Measurements from ENCODE around the gene VIPAS39.

The VIPAS39 gene

GRCh38 chr14:77457522-77458248 lies at the start of gene VIPAS39, which contains the start of gene AHSA1:
Gene VIPAS39 (minus strand): TSS chr14:77457601. CDS start chr14:77454102, 3,499 bp downstream.
Gene AHSA1 (plus strand): TSS chr14:77458093. CDS start chr14:77458190, 97 bp downstream.
- peak; percentile 98 for DNase-seq

GRCh38 chr14:77505031-77505430 lies 47.6 kb upstream of the VIPAS39 start:
- DNase-seq, result no peak

- no peak for DNase-seq
Measured at GRCh38 chr14:77503138-77503537, 45.7 kb upstream of the VIPAS39 start.

GRCh38 chr14:77502109-77502782 lies 44.8 kb upstream of the VIPAS39 start:
- DNase-seq, result no peak

GRCh38 chr14:77498984-77499527 lies 41.7 kb upstream of the VIPAS39 start:
- DNase-seq, result no peak

GRCh38 chr14:77498120-77498979 lies 40.9 kb upstream of the VIPAS39 start, which contains the start of gene ISM2:
Gene ISM2 (minus strand): TSS chr14:77498816. CDS start chr14:77498793, 23 bp downstream.
- DNase-seq, result peak; percentile 39

- DNase-seq, result no peak
Measured at GRCh38 chr14:77495334-77495733, 37.9 kb upstream of the VIPAS39 start.

- no peak for DNase-seq
Measured at GRCh38 chr14:77491056-77491455, 33.7 kb upstream of the VIPAS39 start.

- DNase-seq, result no peak
Measured at GRCh38 chr14:77490347-77490986, 33.1 kb upstream of the VIPAS39 start.

- no peak for DNase-seq
Measured at GRCh38 chr14:77489041-77489440, 31.6 kb upstream of the VIPAS39 start.

- no peak for DNase-seq
Measured at GRCh38 chr14:77488558-77488957, 31.2 kb upstream of the VIPAS39 start.

- DNase-seq, result no peak
Measured at GRCh38 chr14:77485901-77486678, 28.7 kb upstream of the VIPAS39 start.

- DNase-seq, result no peak
Measured at GRCh38 chr14:77485256-77485655, 27.9 kb upstream of the VIPAS39 start.

- DNase-seq, result no peak
Measured at GRCh38 chr14:77482422-77482821, 25.0 kb upstream of the VIPAS39 start.

- no peak for DNase-seq
Measured at GRCh38 chr14:77478796-77479195, 21.4 kb upstream of the VIPAS39 start.

GRCh38 chr14:77478029-77478428 lies 20.6 kb upstream of the VIPAS39 start:
- no peak for DNase-seq

- no peak for DNase-seq
Measured at GRCh38 chr14:77475432-77476115, 18.2 kb upstream of the VIPAS39 start.

GRCh38 chr14:77474479-77475177 lies 17.2 kb upstream of the VIPAS39 start:
- no peak for DNase-seq

GRCh38 chr14:77473921-77474320 lies 16.5 kb upstream of the VIPAS39 start:
- DNase-seq, result no peak

GRCh38 chr14:77470224-77470870 lies 12.9 kb upstream of the VIPAS39 start:
- no peak for DNase-seq

Measured in suppressor macrophage treated with lipopolysaccharide for 4 hours (primary cell).